ENCODE data around the gene NDFIP1. TPM values are rescaled to one million over a fixed set of nuclear protein-coding genes. Genes with fewer than 3 reads are reported as not detected.
A peak's percentile ranks its signal among the peaks of the same experiment; 100 is the strongest.

The NDFIP1 gene
- total and polyA plus RNA-seq, 5 donors from 2014 or later = 68.2 to 109 (median 80.5) TPM

- peaks cover 5% of the 10 kb centered on the region for H3K36me3 ChIP-seq (ENCODE audit: control insufficient read depth, insufficient read depth, low read length)
- H3K27ac ChIP-seq (ENCODE audit: insufficient read depth, low read length, poor library complexity, severe bottlenecking) = no peak overlapping the region
- peak overlapping the region in 1 of 3 donors; percentile 29 for H3K27ac Mint-ChIP-seq
Measured at GRCh38 chr5:142114687-142115086, 6.1 kb downstream of the NDFIP1 start.

GRCh38 chr5:142115937-142116614, 7.5 kb downstream of the NDFIP1 start:
- H3K4me1 Mint-ChIP-seq = peaks cover 56 to 93% (median 70%) of the 10 kb centered on the region in 4 donors
- Histone ChIP-seq H3K36me3 (ENCODE audit: control insufficient read depth, insufficient read depth, low read length) (peaks cover 10% of the 10 kb centered on the region), H3K9me3 (ENCODE audit: control insufficient read depth in 2 of 2, low read length in 2 of 2) (no peaks in the 10 kb centered on the region), H3K4me3 (ENCODE audit: low read depth, low read length) (peak overlapping the region; percentile 27), H3K27ac (ENCODE audit: insufficient read depth, low read length, poor library complexity, severe bottlenecking) (no peak overlapping the region), H3K4me1 (ENCODE audit: control insufficient read depth, insufficient read depth, low read length, poor library complexity, severe bottlenecking) (peaks cover 65% of the 10 kb centered on the region), H3K27me3 (ENCODE audit: control insufficient read depth, insufficient read depth, low read length) (no peaks in the 10 kb centered on the region)
- DNase-seq = no peak
- H3K36me3 Mint-ChIP-seq = peaks cover 20% of the 10 kb centered on the region
- H3K9me3 Mint-ChIP-seq = no peaks in the 10 kb centered on the region
- peak overlapping the region in 2 of 3 donors; percentile 36 to 56 for H3K27ac Mint-ChIP-seq
- no peaks in the 10 kb centered on the region for H3K27me3 Mint-ChIP-seq
- ATAC-seq (ENCODE audit: low read depth in 2 of 2) = no peak
- peak overlapping the region in 3 of 4 donors; percentile 2 to 80 (median 61) for H3K4me3 Mint-ChIP-seq

More at GRCh38 chr5:142114687-142115086, 6.1 kb downstream of the NDFIP1 start:
- Mint-ChIP-seq H3K9me3 (no peaks in the 10 kb centered on the region), H3K27me3 (no peaks in the 10 kb centered on the region), H3K4me3 (peak overlapping the region in 2 of 4 donors; percentile 34 to 76), H3K36me3 (peaks cover 17% of the 10 kb centered on the region), H3K4me1 (peaks cover 57 to 94% (median 71%) of the 10 kb centered on the region in 4 donors)
- DNase-seq (no peak), ATAC-seq (ENCODE audit: low read depth in 2 of 2) (no peak)
- Histone ChIP-seq H3K4me3 (ENCODE audit: low read depth, low read length) (peak overlapping the region; percentile 6), H3K27me3 (ENCODE audit: control insufficient read depth, insufficient read depth, low read length) (no peaks in the 10 kb centered on the region), H3K4me1 (ENCODE audit: control insufficient read depth, insufficient read depth, low read length, poor library complexity, severe bottlenecking) (peaks cover 64% of the 10 kb centered on the region), H3K9me3 (ENCODE audit: control insufficient read depth in 2 of 2, low read length in 2 of 2) (no peaks in the 10 kb centered on the region)

- H3K27ac ChIP-seq (ENCODE audit: insufficient read depth, low read length, poor library complexity, severe bottlenecking) = no peak overlapping the region
- H3K9me3 ChIP-seq (ENCODE audit: control insufficient read depth in 2 of 2, low read length in 2 of 2) = no peaks in the 10 kb centered on the region
- Mint-ChIP-seq H3K27me3 (no peaks in the 10 kb centered on the region), H3K4me1 (peaks cover 65 to 94% (median 79%) of the 10 kb centered on the region in 4 donors), H3K9me3 (no peaks in the 10 kb centered on the region), H3K36me3 (peaks cover 24% of the 10 kb centered on the region), H3K4me3 (peak overlapping the region in 3 of 4 donors; percentile 8 to 69 (median 64)), H3K27ac (peak overlapping the region in 2 of 3 donors; percentile 24 to 80)
- H3K36me3 ChIP-seq (ENCODE audit: control insufficient read depth, insufficient read depth, low read length) = peaks cover 18% of the 10 kb centered on the region
- no peaks in the 10 kb centered on the region for H3K27me3 ChIP-seq (ENCODE audit: control insufficient read depth, insufficient read depth, low read length)
- no peak for ATAC-seq (ENCODE audit: low read depth in 2 of 2)
- peaks cover 76% of the 10 kb centered on the region for H3K4me1 ChIP-seq (ENCODE audit: control insufficient read depth, insufficient read depth, low read length, poor library complexity, severe bottlenecking)
- DNase-seq = no peak
- H3K4me3 ChIP-seq (ENCODE audit: low read depth, low read length) = peak overlapping the region; percentile 52
Measured at GRCh38 chr5:142117579-142118151, 9.1 kb downstream of the NDFIP1 start.

DNA sequence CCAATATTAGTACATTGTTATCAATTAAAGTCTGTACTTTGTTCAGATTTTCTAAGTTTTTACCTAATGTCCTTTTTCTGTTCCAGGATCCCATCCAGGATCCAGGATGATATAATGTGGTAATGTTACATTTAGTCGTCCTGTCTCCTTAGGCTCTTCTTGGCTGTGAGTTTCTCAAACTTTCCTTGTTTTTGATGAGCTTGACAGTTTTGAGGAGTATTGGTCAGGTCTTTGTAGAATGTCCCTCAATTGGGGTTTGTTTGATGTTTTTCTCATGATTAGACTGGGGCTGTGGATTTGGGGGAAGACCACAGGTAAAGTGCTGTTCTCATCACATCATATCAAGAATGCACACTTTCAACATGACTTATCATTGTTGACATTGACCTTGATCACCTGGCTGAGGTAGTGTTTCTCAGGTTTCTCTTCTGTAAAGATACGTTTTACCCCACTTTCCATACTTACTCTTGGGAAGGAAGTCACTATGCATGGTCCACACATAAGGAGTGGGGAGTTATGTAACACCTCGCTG, 9.6 kb downstream of the NDFIP1 start:
- DNase-seq (peak in 1 of 3 donors; percentile 13), ATAC-seq (ENCODE audit: low read depth in 2 of 2) (no peak)
- no peaks in the 10 kb centered on the region for H3K27me3 Mint-ChIP-seq
- peaks cover 20% of the 10 kb centered on the region for H3K36me3 Mint-ChIP-seq
- H3K4me3 ChIP-seq (ENCODE audit: low read depth, low read length) = peak overlapping the region; percentile 52
- H3K27ac ChIP-seq (ENCODE audit: insufficient read depth, low read length, poor library complexity, severe bottlenecking) = no peak overlapping the region
- H3K4me1 Mint-ChIP-seq = peaks cover 62 to 93% (median 75%) of the 10 kb centered on the region in 4 donors
- H3K4me1 ChIP-seq (ENCODE audit: control insufficient read depth, insufficient read depth, low read length, poor library complexity, severe bottlenecking) = peaks cover 77% of the 10 kb centered on the region
- H3K27ac Mint-ChIP-seq = peak overlapping the region in 1 of 3 donors; percentile 24
- H3K9me3 Mint-ChIP-seq = no peaks in the 10 kb centered on the region
- no peaks in the 10 kb centered on the region for H3K27me3 ChIP-seq (ENCODE audit: control insufficient read depth, insufficient read depth, low read length)
- peak overlapping the region; percentile 8 to 70 (median 40) for H3K4me3 Mint-ChIP-seq
- H3K36me3 ChIP-seq (ENCODE audit: control insufficient read depth, insufficient read depth, low read length) = peaks cover 18% of the 10 kb centered on the region
- no peaks in the 10 kb centered on the region for H3K9me3 ChIP-seq (ENCODE audit: control insufficient read depth in 2 of 2, low read length in 2 of 2)

GRCh38 chr5:142119051-142119625, 10.6 kb downstream of the NDFIP1 start:
- Mint-ChIP-seq H3K36me3 (peaks cover 21% of the 10 kb centered on the region), H3K9me3 (no peaks in the 10 kb centered on the region), H3K4me1 (peaks cover 62 to 93% (median 71%) of the 10 kb centered on the region in 4 donors), H3K4me3 (peak overlapping the region in 3 of 4 donors; percentile 27 to 82 (median 75)), H3K27ac (peak overlapping the region in 1 of 3 donors; percentile 15), H3K27me3 (no peaks in the 10 kb centered on the region)
- no peaks in the 10 kb centered on the region for H3K9me3 ChIP-seq (ENCODE audit: control insufficient read depth in 2 of 2, low read length in 2 of 2)
- peak overlapping the region; percentile 16 for H3K4me3 ChIP-seq (ENCODE audit: low read depth, low read length)
- H3K27ac ChIP-seq (ENCODE audit: insufficient read depth, low read length, poor library complexity, severe bottlenecking) = no peak overlapping the region
- no peaks in the 10 kb centered on the region for H3K27me3 ChIP-seq (ENCODE audit: control insufficient read depth, insufficient read depth, low read length)
- DNase-seq (no peak), ATAC-seq (ENCODE audit: low read depth in 2 of 2) (no peak)
- peaks cover 18% of the 10 kb centered on the region for H3K36me3 ChIP-seq (ENCODE audit: control insufficient read depth, insufficient read depth, low read length)
- H3K4me1 ChIP-seq (ENCODE audit: control insufficient read depth, insufficient read depth, low read length, poor library complexity, severe bottlenecking) = peaks cover 73% of the 10 kb centered on the region

DNA sequence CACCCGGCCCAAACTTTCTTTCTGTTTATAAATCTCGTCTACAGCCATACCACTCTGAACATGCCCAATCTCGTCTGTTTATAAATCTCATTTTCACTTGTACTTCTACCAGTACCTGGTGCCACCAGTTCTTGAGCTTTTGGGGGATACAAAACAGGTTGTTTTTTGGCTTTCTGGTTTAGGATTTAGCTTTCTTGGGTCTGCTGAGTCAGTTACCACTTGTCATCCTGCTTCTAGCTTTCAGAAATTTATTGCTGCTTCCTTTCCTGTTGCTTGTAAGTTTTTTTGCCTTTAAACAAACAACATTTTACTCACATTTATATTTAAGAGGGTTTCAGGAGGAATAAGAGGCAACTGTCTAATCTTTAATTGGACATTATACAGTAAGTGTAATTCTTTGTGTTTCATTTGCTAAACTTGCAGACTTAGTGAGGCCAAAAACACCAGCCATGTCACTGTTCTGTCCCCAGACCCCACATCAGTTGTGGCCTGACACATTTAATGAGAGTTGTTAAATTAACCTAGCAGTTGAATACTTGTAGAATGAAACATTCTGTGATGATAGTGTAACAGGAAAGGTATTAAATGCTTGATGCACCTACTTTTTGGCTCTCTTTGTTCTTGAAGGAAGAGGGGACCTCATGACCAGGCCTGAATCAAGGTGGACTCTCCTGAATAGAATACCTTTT, 11.8 kb downstream of the NDFIP1 start:
- ATAC-seq (ENCODE audit: low read depth in 2 of 2) (no peak), DNase-seq (peak in 1 of 3 donors; percentile 26)
- Mint-ChIP-seq H3K27me3 (no peaks in the 10 kb centered on the region), H3K27ac (peak overlapping the region; percentile 29 to 71 (median 52)), H3K4me1 (peaks cover 56 to 93% (median 70%) of the 10 kb centered on the region in 4 donors), H3K9me3 (no peaks in the 10 kb centered on the region), H3K36me3 (peaks cover 26% of the 10 kb centered on the region), H3K4me3 (peak overlapping the region in 3 of 4 donors; percentile 13 to 77 (median 67))
- Histone ChIP-seq H3K4me1 (ENCODE audit: control insufficient read depth, insufficient read depth, low read length, poor library complexity, severe bottlenecking) (peaks cover 63% of the 10 kb centered on the region), H3K4me3 (ENCODE audit: low read depth, low read length) (peak overlapping the region; percentile 12), H3K9me3 (ENCODE audit: control insufficient read depth in 2 of 2, low read length in 2 of 2) (no peaks in the 10 kb centered on the region), H3K27ac (ENCODE audit: insufficient read depth, low read length, poor library complexity, severe bottlenecking) (peak overlapping the region; percentile 30), H3K27me3 (ENCODE audit: control insufficient read depth, insufficient read depth, low read length) (no peaks in the 10 kb centered on the region), H3K36me3 (ENCODE audit: control insufficient read depth, insufficient read depth, low read length) (peaks cover 18% of the 10 kb centered on the region)

DNA sequence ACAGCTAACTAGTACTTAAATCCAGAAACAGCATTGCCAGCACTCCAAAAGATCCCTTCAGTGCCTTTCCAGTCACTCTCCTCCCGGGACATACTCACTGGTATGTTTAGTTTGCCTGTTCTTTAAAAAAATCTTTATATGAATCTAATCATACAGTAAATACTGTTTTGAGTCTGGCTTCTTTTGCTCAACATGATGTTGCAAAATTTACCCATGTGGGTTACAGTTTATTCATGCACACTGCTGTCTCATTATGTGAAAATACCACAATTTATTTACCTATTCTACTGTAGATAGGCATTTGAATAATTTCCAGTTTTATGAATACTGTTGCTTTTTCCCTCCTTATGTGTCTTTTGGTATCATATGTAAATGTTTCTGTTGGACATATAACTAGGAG, 13.5 kb downstream of the NDFIP1 start:
- Histone ChIP-seq H3K27me3 (ENCODE audit: control insufficient read depth, insufficient read depth, low read length) (no peaks in the 10 kb centered on the region), H3K4me1 (ENCODE audit: control insufficient read depth, insufficient read depth, low read length, poor library complexity, severe bottlenecking) (peaks cover 54% of the 10 kb centered on the region), H3K36me3 (ENCODE audit: control insufficient read depth, insufficient read depth, low read length) (peaks cover 18% of the 10 kb centered on the region), H3K4me3 (ENCODE audit: low read depth, low read length) (peak overlapping the region; percentile 39), H3K27ac (ENCODE audit: insufficient read depth, low read length, poor library complexity, severe bottlenecking) (no peak overlapping the region), H3K9me3 (ENCODE audit: control insufficient read depth in 2 of 2, low read length in 2 of 2) (no peaks in the 10 kb centered on the region)
- Mint-ChIP-seq H3K9me3 (peaks cover 0 to 2% (median 0%) of the 10 kb centered on the region in 7 donors), H3K36me3 (peaks cover 31% of the 10 kb centered on the region), H3K27ac (peak overlapping the region in 2 of 3 donors; percentile 54 to 78), H3K27me3 (no peaks in the 10 kb centered on the region), H3K4me3 (peak overlapping the region in 3 of 4 donors; percentile 22 to 56 (median 41)), H3K4me1 (peaks cover 55 to 94% (median 69%) of the 10 kb centered on the region in 4 donors)
- ATAC-seq (ENCODE audit: low read depth in 2 of 2) = no peak
- no peak for DNase-seq

Data from CD4-positive, CD25-positive, alpha-beta regulatory T cell (primary cell).